Daoy (cell line): Measurements from ENCODE around the gene SPDEF. TPM values are rescaled to one million over a fixed set of nuclear protein-coding genes. Genes with fewer than 3 reads are reported as not detected.
A peak's percentile ranks its signal among the peaks of the same experiment; 100 is the strongest.

Source experiments
- DNase-seq: peaks from one replicate; pipeline ENCODE4 v3.0.0-alpha.2; 2015; ENCODE audit warnings: low read depth
- total RNA-seq: library from RNA; depleted of rRNA; stranded (reverse); fragments of >200 nt; shearing (Covaris generic); gene quantifications from 2 replicates; pipeline ENCODE4 v1.2.3, GENCODE V29; 2014

Gene SPDEF
- total RNA-seq, 1 experiment from 2014 or later: not detected

GRCh38 chr6:34544776-34545471, 11.2 kb downstream of the SPDEF start:
- no peak for DNase-seq

- DNase-seq: no peak
These were observed 12.0 kb downstream of the SPDEF start for GRCh38 chr6:34544052-34544604.

- DNase-seq: peak; percentile 82
These were observed 12.7 kb downstream of the SPDEF start for GRCh38 chr6:34543421-34543820.

GRCh38 chr6:34540841-34541240, 15.3 kb downstream of the SPDEF start:
- DNase-seq: no peak

GRCh38 chr6:34540222-34540621, 15.9 kb downstream of the SPDEF start:
- DNase-seq: no peak

- DNase-seq: no peak
These were observed 16.9 kb downstream of the SPDEF start for GRCh38 chr6:34539181-34539580.

GRCh38 chr6:34538581-34538980, 17.5 kb downstream of the SPDEF start:
- no peak for DNase-seq

- DNase-seq: no peak
These were observed 18.1 kb downstream of the SPDEF start for GRCh38 chr6:34537922-34538550.

GRCh38 chr6:34536959-34537848, 18.9 kb downstream of the SPDEF start:
- no peak for DNase-seq

GRCh38 chr6:34536251-34536958, 19.7 kb downstream of the SPDEF start:
- DNase-seq: no peak

- no peak for DNase-seq
These were observed 20.5 kb downstream of the SPDEF start for GRCh38 chr6:34535646-34536045.

GRCh38 chr6:34535199-34535598, 20.9 kb downstream of the SPDEF start:
- DNase-seq: no peak

- DNase-seq: no peak
These were observed 21.5 kb downstream of the SPDEF start for GRCh38 chr6:34534656-34535055.

- no peak for DNase-seq
These were observed 22.0 kb downstream of the SPDEF start for GRCh38 chr6:34534146-34534545.

GRCh38 chr6:34532230-34532629, 23.9 kb downstream of the SPDEF start:
- no peak for DNase-seq

GRCh38 chr6:34531580-34532201, 24.4 kb downstream of the SPDEF start:
- no peak for DNase-seq

GRCh38 chr6:34530753-34531365, 25.3 kb downstream of the SPDEF start:
- no peak for DNase-seq

- no peak for DNase-seq
These were observed 26.3 kb downstream of the SPDEF start for GRCh38 chr6:34529665-34530327.

- no peak for DNase-seq
These were observed 27.0 kb downstream of the SPDEF start for GRCh38 chr6:34528996-34529664.
